GM18505 (cell line): ENCODE results near the gene VAMP1.
A peak's percentile ranks its signal among the peaks of the same experiment; 100 is the strongest.

Source experiments
- ATAC-seq: cut with Tn5 transposase; IDR thresholded peaks from one replicate; pipeline ENCODE4 v1.9.1; 2021; ENCODE audit not compliant: unreplicated experiment
- POLR2A ChIP-seq: IDR thresholded peaks from 4 replicates; pipeline ENCODE4 v1.6.1; 2011; ENCODE audit warnings: borderline replicate concordance; ENCODE audit not compliant: insufficient read depth, insufficient read length; ENCODE audit errors: extremely low read depth

VAMP1 gene

GRCh38 chr12:6465467-6466183 lies 4.9 kb downstream of the VAMP1 start:
- ATAC-seq = no peak
- TF ChIP-seq POLR2A = no peak

GRCh38 chr12:6464531-6464930 lies 5.9 kb downstream of the VAMP1 start:
- ATAC-seq = no peak
- peak; percentile 25 for TF ChIP-seq POLR2A

GRCh38 chr12:6463858-6464257 lies 6.6 kb downstream of the VAMP1 start:
- no peak for ATAC-seq

GRCh38 chr12:6463216-6463615 lies 7.3 kb downstream of the VAMP1 start:
- peak; percentile 21 for TF ChIP-seq POLR2A
- ATAC-seq = no peak

More at GRCh38 chr12:6463858-6464257, 6.6 kb downstream of the VAMP1 start:
- TF ChIP-seq POLR2A = no peak

GRCh38 chr12:6462234-6462995 lies 8.1 kb downstream of the VAMP1 start:
- no peak for TF ChIP-seq POLR2A
- no peak for ATAC-seq

- TF ChIP-seq POLR2A = peak; percentile 72
- ATAC-seq = peak; percentile 65
These were observed 8.9 kb downstream of the VAMP1 start for GRCh38 chr12:6461401-6462233.

GRCh38 chr12:6460751-6461371 lies 9.6 kb downstream of the VAMP1 start:
- no peak for ATAC-seq
- no peak for TF ChIP-seq POLR2A

- no peak for ATAC-seq
- TF ChIP-seq POLR2A = peak; percentile 3
These were observed 11.5 kb downstream of the VAMP1 start for GRCh38 chr12:6459004-6459337.

- ATAC-seq = no peak
- peak; percentile 41 for TF ChIP-seq POLR2A
These were observed 12.0 kb downstream of the VAMP1 start for GRCh38 chr12:6458281-6459003.

- no peak for ATAC-seq
- peak; percentile 24 for TF ChIP-seq POLR2A
These were observed 13.1 kb downstream of the VAMP1 start for GRCh38 chr12:6457220-6457945.

GRCh38 chr12:6452944-6453630 lies 17.4 kb downstream of the VAMP1 start:
- TF ChIP-seq POLR2A = peak; percentile 38
- ATAC-seq = no peak

- TF ChIP-seq POLR2A = no peak
- ATAC-seq = no peak
These were observed 18.1 kb downstream of the VAMP1 start for GRCh38 chr12:6452245-6452943.
